ENCODE measurements around the gene PTPN3.

- no peak for TF ChIP-seq CTCF (IDR thresholded peaks at IDR 0.05)
- TF ChIP-seq POLR2A (IDR thresholded peaks at IDR 0.05): no peak
These were observed 126.7 kb downstream of the PTPN3 start for GRCh38 chr9:109371374-109371773.

Data from esophagus squamous epithelium (tissue), 4 donors.